Measurements from ENCODE around the gene VRK3. TPM values are rescaled to one million over a fixed set of nuclear protein-coding genes. Genes with fewer than 3 reads are reported as not detected.
"Not testable (repeated sequence)": the region's sequence is repeated elsewhere in the genome, so short reads cannot be mapped to it uniquely, and the experiment has no call there.

The VRK3 gene
- polyA plus RNA-seq, 10 donors: 15.1 to 23.0 (median 19.6) TPM

GRCh38 chr19:49958144-49958543 lies 67.0 kb downstream of the VRK3 start:
- DNase-seq: not testable (repeated sequence)

DNA sequence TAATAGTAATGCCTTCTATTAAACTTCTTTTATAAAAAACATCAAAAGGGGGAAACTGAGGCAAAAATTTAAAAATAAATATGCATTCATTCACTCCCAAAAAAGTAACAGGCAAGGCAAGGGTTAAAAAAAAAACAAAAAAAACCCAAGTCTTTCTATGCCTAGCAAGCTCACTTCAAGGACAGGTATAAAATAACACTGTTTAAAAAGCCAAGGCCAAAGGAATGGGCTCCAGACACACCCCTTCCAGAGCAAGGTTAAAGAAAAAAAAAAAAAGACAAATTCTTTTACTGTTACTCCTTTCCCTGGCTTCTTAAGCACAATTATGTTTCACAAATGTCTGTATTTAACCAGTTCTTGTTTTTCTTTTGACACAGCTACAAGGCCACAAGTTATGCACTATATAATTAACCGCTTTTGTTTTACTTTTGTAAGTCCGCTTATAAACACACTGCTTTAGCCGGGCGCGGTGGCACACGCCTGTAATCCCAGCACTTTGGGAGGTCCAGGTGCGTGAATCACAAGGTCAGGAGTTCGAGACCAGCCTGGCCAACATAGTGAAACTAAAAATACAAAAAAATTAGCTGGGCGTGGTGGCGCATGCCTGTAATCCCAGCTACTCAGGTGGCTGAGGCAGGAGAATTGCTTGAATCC lies 67.8 kb downstream of the VRK3 start:
- no peak for DNase-seq

GRCh38 chr19:49956115-49956495 lies 69.1 kb downstream of the VRK3 start:
- no peak for DNase-seq

DNA sequence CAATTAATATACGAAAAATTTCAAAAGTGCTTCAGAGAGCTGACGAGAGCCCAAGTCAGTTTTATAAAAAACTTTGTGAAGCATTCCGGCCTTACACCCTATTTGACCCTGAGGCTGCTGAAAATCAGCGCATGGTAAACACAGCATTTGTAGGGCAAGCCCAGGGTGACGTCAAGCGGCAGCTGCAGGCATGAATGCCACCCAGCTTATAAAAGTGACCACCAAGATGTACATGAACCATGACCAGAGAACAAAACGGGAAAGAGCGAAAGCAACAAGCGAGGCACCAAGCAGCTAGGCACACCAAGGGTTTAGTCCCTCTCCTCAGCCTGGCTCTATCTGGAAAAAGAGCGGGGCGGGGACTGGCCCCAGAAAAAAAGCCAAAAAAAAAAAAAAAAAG lies 70.2 kb downstream of the VRK3 start:
- peak in 2 of 3 donors; percentile 39 to 55 for DNase-seq

DNA sequence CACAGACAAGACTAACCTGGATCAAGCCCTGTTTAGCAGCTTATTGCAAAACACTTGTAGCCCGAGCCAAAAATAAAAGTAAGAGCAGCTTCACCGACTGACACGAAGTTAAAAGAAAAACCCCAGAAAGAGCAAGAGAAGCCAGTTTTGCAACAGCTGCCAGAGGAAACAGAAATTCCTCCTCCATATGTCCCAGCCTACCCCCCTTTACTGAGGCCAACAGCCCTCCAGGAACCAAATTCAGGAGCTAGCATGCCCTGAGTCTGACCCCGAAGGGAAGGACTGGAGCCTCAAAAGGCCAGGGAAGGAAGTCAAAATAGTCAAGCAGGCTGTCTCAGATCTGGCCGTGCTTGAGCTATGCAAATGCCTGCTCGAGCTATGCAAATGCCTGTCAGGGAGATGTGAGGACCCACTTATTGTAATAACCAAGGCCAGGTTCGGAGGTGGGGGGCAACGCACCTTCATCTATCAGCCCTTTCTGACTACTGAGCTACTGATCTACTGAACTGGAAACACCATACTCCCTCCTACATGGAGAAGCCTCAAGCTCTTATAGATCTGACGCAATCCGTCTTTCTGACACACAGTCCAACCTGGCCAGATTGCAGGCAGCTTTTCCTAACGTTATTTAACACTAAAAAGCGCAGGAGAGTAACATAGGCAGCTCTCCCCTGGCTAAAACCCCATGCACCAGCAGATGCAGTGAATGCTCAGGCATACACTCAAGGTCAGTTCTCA lies 70.9 kb downstream of the VRK3 start:
- peak; percentile 28 to 76 (median 47) for DNase-seq

DNA sequence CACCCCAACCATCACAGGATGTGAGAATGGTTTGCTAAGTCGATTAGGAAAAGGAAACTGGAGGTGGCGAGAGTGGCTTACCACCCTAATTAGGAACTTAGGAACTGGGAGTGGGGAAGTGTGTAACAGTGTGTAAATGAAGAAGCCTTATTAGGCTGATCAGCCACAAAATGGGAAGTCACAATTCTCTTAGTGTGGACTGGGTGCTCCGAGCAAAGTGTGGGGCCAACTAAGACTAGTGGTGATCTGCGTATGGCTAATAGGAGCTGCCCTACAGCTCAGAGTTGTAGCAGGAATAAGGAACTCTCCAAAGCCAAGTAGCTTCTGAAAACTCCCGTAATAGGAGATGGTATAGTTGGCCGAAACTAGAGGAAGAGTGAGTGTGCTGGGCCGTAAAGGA lies 71.8 kb downstream of the VRK3 start:
- peak in 1 of 3 donors; percentile 26 for DNase-seq

GRCh38 chr19:49952906-49953305 lies 72.3 kb downstream of the VRK3 start:
- DNase-seq: no peak

DNA sequence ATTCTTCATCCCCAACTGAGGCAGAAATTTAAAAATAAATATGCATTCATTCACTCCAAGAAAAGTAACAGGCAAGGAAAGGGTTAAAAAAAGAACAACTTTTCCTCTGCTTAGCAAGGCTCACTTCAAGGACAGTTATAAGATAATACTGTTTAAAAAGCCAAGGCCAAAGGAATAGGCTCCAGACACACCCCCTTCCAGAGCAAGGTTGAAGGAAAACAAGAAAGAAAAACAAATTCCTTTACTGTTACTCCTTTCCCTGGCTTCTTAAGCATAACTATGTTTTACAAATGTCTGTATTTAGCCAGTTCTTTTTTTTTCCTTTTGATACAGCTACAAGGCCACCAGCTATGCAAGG lies 72.7 kb downstream of the VRK3 start:
- DNase-seq: no peak

DNA sequence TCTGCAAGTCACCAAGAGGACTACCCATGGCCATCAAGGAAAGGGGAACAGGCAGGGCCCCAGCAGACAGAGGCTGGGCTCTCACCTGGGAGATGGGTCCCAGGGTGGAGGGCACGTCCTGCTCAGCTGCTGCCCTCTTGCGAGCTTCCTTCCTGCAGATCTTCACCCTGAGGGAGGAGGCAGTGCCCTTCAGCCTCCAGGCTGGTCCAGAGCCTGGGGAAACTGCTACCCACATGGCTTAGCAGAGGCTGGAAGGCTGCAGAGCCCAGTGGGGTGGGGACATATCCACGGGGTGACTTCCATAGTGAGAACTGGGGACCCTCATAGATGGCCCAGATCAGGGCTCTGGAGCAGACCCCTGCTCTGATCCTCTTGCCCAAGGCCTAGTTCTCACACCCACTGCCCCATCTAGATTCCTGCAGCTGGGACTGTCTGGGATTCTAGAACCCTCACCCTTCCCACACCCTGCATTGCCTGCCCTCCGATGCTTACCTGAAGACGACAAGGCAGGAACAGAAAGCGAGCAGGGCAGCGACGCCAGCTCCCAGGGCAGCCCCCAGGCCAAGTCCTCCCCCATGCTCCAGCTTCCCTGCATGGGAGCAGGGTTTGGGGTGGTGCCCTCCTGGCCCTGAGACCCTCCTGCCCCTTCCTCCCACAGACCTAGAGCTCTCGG lies 73.2 kb downstream of the VRK3 start:
- DNase-seq: no peak

- no peak for DNase-seq
Measured at GRCh38 chr19:49950956-49951526, 74.1 kb downstream of the VRK3 start.

DNA sequence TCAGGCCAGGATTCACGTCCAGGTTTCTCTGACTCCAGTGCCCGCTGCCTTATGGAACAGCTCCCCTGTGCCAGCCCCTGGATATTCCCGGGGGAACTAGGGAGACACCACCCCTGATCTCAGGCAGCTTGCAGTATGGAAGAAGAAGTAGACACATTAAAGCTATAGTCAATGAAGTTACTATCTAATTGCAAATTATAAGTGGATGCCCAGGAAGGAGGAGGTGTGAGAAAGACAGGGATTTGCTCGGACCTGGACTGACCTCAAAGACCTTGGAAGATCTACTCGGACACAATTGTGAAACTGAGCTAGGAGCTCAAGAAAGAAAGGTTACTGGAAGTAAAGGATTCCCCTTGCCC lies 74.6 kb downstream of the VRK3 start:
- DNase-seq: no peak

DNA sequence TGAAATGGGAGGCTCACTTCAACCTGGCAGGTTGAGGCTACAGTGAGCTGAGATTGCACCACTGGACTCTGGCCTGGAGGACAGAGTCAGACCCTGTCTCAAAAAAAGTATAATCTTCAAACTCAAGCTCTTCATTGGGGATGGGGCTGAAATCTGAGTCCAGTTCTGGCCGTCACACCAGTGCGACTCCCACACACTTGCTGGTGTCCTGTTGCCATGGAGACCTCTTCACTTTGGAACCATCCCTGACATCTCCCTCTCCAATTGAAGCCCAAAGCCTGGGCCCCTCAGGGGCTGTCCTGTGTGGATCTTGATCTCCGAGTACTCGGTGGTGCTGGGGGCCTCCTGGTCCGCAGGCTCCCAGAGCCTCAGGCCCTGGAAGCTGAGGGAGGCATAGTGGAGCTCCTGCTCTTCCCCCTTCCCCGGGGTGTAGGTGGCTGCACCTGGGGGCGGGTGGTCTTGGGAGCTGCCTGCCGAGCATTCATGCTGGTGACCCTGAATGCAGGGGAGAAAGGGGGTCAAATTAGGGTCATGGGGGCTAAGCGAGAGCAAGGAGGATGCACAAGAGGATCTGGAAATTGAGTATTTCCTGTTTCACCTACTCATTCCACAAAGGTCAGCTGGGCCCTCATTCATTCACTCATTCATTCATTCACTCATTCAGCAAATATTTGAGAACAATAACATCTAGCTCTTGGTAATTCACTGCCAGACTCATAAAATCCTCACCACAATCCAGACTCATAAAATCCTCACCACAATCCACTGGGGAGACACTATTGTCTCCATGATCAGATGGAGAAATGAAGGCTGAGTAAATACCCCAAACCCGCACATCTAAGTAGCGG lies 75.2 kb downstream of the VRK3 start:
- no peak for DNase-seq

DNA sequence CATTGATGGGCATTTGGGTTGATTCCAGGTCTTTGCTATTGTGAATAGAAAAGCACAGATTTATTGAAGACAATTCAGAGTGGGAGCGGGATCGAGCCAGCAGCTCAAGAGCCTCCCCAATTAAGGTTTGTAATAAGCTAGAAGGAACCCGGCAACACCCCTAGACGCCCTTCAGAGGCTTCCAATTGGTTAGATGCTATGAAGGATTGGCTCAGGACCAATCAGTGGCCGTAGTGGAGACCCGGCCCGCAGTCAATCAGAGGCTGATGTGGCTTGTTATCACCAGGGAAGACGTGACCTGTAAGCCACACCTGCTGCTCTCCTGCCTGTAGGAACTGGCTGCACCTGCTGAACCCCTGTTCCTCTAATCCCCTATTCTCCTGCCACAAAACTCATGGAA lies 78.8 kb downstream of the VRK3 start:
- no peak for DNase-seq

GRCh38 chr19:49944567-49944966 lies 80.6 kb downstream of the VRK3 start:
- DNase-seq: not testable (repeated sequence)

- DNase-seq: no peak
Measured at GRCh38 chr19:49940482-49940791, 84.7 kb downstream of the VRK3 start.

GRCh38 chr19:49939721-49940481 lies 85.3 kb downstream of the VRK3 start:
- DNase-seq: no peak

DNA sequence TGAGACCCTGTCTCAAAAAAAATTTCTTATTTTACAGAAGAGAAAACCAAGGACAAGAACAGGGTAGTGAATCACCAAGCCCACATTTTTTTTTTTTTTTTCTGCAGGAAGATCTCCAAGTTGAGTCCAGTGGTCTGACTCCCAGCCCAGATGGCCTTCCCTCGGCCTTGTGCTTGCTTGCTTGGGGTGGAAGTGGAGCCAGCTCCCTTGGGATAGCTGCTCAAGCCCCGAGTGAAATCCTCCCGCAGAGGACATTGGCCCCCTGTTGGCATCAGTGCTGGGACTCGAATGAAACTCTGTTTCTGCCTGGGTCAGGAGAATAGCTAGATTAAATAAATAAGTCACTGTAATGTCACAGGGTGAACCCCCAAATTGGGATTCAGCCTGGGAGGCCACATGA lies 86.5 kb downstream of the VRK3 start:
- no peak for DNase-seq

DNA sequence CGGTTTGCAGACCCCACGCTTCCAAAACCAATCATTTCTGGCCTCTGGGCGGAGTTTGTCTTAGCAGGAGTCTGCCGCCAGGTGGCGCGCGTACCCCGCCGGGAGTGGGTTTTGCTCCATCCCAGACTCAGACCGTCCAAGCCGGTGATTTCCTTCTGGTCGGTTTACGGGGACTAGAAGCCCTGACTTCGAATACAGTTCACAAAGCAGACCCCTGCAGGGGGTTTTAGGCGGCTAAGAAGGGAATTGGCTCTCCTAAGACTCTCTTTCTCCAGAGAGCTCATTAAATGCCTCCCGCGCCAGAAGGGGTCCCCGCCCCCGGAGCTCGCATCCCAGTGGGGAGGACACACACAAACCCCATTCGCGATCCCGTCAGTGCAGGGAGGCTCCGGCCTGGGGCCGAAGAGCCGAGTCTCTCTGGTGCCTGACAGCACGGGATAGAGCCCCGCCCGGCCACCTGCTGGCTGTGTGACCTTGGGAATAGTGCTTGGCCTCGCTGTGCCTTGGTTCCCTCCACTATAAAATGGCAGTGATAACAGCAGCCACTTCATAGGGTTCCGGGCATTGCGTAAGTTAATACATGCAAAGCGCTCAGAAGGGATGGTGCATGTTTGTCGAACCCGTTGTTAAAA lies 87.3 kb downstream of the VRK3 start:
- peak; percentile 58 to 86 (median 84) for DNase-seq

DNA sequence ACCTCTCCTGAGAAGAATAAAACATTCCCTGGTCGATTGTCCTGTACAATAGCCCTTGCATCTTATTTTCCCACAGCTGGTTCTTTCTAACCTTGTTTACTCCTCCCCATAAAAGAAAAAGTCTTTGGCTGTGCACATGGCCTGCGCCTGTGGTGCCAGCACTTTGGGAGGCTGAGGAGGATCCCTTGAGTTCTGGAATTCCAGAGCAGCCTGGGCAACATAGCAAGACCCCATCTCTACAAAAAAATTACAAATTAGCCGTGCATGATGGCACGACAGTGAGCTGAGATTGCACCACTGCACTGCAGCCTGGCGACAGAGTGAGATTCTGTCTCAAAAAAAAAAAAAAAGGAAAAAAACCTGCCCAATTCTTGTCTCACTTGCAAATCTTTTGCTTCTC lies 88.6 kb downstream of the VRK3 start:
- DNase-seq: no peak

DNA sequence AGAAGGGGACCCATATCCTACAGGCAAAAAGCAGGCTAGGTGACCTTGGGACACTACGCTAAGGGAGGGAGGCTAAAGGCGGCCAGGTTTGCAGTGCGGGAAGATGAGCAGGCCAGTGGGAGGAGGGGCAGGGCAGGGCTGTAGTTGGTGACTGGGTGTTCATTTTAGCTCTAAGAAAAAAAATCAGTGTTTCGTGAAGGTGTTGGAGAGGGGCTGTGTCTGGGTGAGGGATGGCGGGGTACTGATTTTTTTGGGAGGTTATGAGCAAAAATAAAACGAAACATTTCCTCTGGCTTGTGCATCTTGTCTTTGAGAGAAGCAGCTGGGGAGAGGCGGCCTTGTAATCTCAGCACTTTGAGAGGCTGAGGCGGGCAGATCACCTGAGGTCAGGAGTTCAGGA lies 91.5 kb downstream of the VRK3 start:
- DNase-seq: no peak

DNA sequence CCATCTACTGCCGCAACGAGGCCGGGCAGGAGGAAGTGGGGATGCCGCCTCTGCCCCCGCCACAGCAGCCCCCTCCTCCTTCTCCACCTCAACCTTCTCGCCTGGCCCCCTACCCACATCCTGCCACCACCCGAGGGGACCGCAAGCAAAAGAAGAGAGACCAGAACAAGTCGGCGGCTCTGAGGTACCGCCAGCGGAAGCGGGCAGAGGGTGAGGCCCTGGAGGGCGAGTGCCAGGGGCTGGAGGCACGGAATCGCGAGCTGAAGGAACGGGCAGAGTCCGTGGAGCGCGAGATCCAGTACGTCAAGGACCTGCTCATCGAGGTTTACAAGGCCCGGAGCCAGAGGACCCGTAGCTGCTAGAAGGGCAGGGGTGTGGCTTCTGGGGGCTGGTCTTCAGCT lies 92.4 kb downstream of the VRK3 start:
- no peak for DNase-seq

Measured in muscle of back (tissue), 11 donors.